ENCODE results near the gene ZC3HAV1L.

The ZC3HAV1L gene

DNA sequence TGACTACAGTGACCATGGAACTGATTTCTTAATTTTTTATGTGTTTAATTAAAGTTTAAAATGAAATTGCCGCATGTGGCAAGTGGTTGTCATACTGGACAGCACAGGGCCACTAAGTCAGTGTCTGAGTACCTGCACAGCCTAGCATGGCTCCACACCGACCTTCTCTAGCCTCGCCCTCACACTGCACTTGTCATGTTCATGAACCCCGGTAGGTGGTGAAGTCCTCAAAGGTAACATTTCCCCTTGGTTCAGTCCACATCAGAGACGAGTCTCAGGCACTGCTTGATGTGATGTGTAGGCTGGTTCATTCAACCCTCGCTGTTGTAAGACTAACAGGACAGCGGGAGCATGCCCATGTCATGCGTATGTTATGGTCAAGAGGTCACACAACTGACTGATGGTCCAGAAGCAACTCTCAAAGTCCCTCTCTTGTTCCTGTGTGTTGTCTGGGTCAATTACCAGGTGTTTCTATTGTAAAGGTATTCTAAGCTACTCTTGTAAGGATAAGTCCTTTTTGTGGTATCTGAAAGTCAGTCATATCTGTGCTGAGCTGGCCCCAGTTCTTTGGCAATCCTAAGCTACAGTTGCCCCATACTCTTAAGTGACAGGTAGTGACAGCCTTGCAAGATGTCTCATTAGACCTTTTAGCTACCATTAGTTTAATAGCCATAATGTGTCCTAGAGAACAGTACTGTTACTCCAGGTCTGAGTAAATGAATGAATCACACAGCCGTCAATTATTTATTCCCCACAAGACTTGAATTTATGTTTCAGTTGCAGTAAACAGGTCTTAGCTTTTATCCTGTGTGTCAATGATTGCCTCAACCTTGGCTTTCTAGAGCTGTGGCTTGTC is 32.9 kb upstream of the ZC3HAV1L start:
- peaks cover 31% of the 10 kb centered on the region for H3K36me3 Mint-ChIP-seq (ENCODE audit: low read depth)
- no peak overlapping the region for H3K27ac Mint-ChIP-seq

DNA sequence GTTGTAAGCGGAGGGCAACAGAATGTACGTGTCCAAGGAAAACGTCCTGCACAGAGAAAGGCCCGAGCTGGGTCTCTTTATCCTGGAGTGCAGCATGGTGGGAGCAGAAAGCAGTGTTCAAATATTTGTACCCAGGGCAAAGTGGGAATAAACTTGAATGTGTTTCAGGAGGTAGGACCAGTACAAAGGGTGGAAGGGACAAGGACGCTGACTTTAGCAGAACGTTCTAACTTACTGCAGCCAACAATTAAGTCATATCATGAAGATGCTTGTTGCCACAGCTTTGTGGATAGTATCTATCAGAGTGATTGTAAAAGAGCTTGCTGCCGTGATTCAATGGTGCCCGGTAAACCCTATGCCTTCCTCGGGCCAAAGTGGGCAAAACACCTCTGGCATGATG is 30.5 kb upstream of the ZC3HAV1L start:
- H3K27ac Mint-ChIP-seq: no peak overlapping the region
- H3K9me3 Mint-ChIP-seq: peaks cover 9% of the 10 kb centered on the region
- TF ChIP-seq, protein P1, sequence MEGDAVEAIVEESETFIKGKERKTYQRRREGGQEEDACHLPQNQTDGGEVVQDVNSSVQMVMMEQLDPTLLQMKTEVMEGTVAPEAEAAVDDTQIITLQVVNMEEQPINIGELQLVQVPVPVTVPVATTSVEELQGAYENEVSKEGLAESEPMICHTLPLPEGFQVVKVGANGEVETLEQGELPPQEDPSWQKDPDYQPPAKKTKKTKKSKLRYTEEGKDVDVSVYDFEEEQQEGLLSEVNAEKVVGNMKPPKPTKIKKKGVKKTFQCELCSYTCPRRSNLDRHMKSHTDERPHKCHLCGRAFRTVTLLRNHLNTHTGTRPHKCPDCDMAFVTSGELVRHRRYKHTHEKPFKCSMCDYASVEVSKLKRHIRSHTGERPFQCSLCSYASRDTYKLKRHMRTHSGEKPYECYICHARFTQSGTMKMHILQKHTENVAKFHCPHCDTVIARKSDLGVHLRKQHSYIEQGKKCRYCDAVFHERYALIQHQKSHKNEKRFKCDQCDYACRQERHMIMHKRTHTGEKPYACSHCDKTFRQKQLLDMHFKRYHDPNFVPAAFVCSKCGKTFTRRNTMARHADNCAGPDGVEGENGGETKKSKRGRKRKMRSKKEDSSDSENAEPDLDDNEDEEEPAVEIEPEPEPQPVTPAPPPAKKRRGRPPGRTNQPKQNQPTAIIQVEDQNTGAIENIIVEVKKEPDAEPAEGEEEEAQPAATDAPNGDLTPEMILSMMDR (IDR thresholded peaks at IDR 0.05; ENCODE audit: unreplicated experiment in 3 of 3): no peak
- H3K36me3 Mint-ChIP-seq (ENCODE audit: low read depth): peaks cover 27% of the 10 kb centered on the region
- no peak overlapping the region for H3K4me3 Mint-ChIP-seq
- H3K27me3 Mint-ChIP-seq (ENCODE audit: low read depth): no peaks in the 10 kb centered on the region
- peaks cover under 1% of the 10 kb centered on the region for H3K4me1 Mint-ChIP-seq

More for the DNA sequence above, 32.9 kb upstream of the ZC3HAV1L start:
- Mint-ChIP-seq H3K9me3 (peaks cover 9% of the 10 kb centered on the region), H3K27me3 (ENCODE audit: low read depth) (no peaks in the 10 kb centered on the region), H3K4me1 (no peaks in the 10 kb centered on the region), H3K4me3 (no peak overlapping the region)
- TF ChIP-seq, protein P1 (IDR thresholded peaks at IDR 0.05; ENCODE audit: unreplicated experiment in 3 of 3): no peak

DNA sequence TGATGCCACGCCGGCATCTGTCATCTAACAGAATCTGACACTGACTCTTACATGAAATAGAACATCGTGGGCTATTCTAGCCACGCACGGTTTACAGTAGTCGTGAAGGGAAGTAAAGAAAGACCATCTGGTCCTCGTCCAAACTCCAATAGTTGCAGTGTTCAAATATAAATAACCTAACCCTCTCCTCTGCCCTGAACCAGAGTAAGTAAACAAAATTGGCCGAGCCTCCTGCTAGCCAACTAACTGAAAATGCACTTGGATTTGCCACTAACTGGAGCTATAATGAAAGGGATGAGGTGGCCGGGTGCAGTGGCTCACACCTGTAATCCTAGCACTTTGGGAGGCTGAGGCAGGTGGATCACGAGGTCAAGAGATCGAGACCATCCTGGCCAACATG is 29.5 kb upstream of the ZC3HAV1L start:
- H3K27ac Mint-ChIP-seq: no peak overlapping the region
- peaks cover 7% of the 10 kb centered on the region for H3K4me1 Mint-ChIP-seq
- no peaks in the 10 kb centered on the region for H3K27me3 Mint-ChIP-seq (ENCODE audit: low read depth)
- H3K4me3 Mint-ChIP-seq: no peak overlapping the region
- TF ChIP-seq, protein P1 (IDR thresholded peaks at IDR 0.05; ENCODE audit: unreplicated experiment in 3 of 3): no peak
- peaks cover 9% of the 10 kb centered on the region for H3K9me3 Mint-ChIP-seq
- H3K36me3 Mint-ChIP-seq (ENCODE audit: low read depth): peaks cover 27% of the 10 kb centered on the region

DNA sequence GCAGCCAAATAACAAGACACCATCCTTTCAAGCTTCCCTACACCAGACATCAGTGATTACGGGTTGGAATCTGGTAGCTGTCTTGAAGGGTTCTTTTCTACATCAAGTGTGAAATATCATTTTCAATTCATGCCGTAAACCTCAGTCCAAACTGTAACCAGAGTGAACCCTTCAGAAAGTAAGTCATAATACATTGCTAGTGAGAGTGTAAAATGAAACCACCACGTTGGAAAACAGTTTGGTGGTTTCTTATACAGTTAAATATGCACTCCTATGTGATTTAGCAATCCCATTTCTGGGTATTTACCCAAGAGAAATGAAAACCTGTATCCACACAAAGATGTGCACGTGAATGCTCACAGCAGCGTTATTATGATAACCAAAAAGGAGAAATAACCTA is 25.6 kb upstream of the ZC3HAV1L start:
- H3K27me3 Mint-ChIP-seq (ENCODE audit: low read depth): no peaks in the 10 kb centered on the region
- H3K4me1 Mint-ChIP-seq: peaks cover 13% of the 10 kb centered on the region
- peaks cover 8% of the 10 kb centered on the region for H3K36me3 Mint-ChIP-seq (ENCODE audit: low read depth)
- TF ChIP-seq, protein P1 (IDR thresholded peaks at IDR 0.05; ENCODE audit: unreplicated experiment in 3 of 3): no peak
- no peak overlapping the region for H3K27ac Mint-ChIP-seq
- H3K4me3 Mint-ChIP-seq: no peak overlapping the region
- H3K9me3 Mint-ChIP-seq: no peaks in the 10 kb centered on the region

DNA sequence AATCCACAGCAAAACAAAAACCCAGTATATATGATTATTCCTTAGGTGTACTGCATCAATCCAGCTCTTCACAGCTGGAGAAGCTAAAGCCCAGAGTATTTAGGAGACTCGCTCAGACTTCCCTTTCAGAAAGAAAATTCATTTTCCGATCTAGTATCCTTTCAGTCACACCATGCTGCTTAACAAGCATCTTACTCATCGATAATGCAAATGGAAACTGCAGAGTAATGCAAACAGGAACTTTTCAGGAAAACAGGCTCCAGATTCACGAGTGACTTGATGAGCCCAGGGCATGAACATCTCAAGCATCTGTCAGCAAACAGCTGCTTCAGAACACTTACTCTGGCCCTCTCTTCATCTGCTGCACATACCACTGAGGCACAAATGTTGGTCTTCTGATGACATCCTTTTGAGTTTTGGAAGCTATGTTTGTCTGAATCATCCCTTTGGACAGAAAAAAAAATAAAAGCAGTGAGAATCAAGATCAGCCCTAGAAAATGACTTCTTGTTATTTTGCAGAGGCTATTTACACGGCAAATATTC is 24.9 kb upstream of the ZC3HAV1L start:
- H3K9me3 Mint-ChIP-seq: no peaks in the 10 kb centered on the region

More for the DNA sequence above, 24.9 kb upstream of the ZC3HAV1L start:
- no peaks in the 10 kb centered on the region for H3K27me3 Mint-ChIP-seq (ENCODE audit: low read depth)
- H3K36me3 Mint-ChIP-seq (ENCODE audit: low read depth): peaks cover 4% of the 10 kb centered on the region
- H3K4me3 Mint-ChIP-seq: no peak overlapping the region
- TF ChIP-seq, protein P1 (IDR thresholded peaks at IDR 0.05; ENCODE audit: unreplicated experiment in 3 of 3): no peak
- H3K4me1 Mint-ChIP-seq: peaks cover 13% of the 10 kb centered on the region
- H3K27ac Mint-ChIP-seq: no peak overlapping the region
